Measurements from ENCODE around the gene PARD3B.

The PARD3B gene

DNA sequence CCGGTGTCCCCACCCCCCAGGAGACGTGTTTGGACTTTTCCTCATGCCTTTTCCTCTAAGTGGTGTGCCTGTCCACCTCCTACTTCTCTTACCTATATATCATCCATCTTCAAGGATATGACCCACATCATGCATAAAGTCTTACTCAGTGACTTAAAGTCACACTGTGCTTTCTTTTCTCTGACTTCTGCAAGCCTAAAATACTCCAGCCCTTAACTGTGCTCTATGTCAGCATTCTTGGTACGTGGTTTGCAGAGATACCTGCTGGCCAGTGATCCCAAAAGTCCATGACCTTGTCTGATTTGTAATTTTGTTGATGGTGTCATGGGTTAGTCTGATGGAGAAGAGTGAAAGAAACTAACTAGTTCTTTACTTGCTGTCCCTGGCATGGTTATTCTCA lies 743.4 kb downstream of the PARD3B start:
- DNase-seq, result no peak
- intact Hi-C loops (cut with DNase I), result no loop called here

DNA sequence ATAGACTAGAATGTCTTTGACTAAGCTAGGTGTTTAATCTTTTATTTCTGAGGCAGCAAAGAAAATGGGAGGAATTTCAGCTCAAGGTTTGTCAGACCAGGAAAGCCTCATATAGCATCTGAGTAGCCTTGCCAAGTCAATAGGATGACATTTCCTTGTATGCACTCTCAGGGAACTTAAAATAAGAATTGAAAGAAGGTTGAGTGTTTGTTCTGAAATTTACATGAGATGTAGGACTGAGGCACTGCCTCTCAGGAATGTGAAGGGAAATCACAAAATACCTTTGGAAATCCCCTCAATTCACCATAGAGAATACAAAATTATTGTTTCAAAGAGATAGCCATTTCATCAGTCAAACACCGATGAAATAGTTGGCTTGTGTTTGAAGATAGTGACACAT lies 745.0 kb downstream of the PARD3B start:
- intact Hi-C loops (cut with DNase I), result no loop called here
- no peak for DNase-seq

DNA sequence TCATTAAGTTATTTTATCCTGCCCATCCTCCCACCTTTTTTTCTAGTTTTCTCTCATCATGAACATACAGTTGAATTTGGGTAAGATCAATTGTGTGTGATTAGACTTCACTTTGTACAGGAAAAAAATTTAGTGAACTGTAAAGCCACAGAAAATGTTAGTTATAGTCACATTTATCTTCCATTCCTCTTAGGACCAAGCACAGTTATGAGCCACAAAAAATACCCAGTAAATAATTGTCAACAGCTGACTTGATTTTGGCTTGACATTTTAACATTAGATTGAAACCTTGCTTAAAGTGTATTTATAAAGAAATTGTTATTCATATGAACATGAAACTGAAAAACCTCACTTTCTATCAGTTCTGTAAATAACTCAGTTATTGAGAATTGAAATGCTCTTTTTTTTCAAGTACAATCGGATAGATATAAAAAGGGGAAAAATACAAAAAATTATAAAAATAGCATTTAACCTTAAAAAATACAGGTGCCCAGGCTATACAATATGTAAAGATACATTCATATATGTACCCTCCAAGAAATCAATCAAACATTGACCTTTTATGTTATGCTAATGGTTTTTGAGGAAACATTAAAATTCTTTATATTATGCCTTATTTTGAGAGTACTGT lies 747.5 kb downstream of the PARD3B start:
- no peak for DNase-seq
- intact Hi-C loops (cut with DNase I), result no loop called here

DNA sequence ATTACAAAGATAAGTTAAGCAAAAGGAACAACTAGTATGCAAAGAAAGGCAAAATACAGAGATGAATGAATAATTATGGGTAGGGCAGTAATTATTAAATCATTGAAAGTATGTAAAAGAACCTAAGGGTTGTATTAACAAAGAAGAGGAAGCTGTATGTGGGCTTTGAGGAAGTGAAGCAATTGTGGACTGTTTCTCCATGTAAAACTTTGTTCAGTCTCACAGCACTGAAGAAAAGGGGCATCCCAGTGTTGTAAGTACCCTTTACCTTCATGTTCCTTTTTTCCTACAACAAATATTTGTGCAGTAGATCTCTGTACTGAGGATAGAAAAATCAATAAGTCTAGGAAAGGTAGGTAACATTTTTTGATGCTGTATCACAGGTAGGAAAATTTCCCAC lies 748.3 kb downstream of the PARD3B start:
- intact Hi-C loops (cut with DNase I), result no loop called here
- no peak for DNase-seq

DNA sequence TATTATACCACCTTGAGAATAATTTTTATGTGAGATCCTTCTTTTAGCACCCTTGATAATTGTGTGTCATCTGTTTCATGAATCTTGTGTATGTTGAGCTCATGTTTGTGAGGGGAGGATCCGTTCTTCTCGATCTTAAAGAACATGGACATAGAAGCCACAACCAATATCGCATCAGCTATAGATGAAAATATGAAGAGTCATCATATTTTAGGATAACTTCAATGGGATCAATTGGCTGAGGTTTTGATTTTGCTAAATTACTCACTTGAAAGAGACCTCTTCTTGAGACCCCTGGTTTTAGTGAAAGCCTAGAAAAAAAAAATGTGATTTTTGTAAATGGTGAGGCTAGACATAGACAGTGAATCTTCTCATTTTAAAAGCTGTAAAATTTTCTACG lies 751.7 kb downstream of the PARD3B start:
- DNase-seq, result no peak
- intact Hi-C loops (cut with DNase I), result no loop called here

DNA sequence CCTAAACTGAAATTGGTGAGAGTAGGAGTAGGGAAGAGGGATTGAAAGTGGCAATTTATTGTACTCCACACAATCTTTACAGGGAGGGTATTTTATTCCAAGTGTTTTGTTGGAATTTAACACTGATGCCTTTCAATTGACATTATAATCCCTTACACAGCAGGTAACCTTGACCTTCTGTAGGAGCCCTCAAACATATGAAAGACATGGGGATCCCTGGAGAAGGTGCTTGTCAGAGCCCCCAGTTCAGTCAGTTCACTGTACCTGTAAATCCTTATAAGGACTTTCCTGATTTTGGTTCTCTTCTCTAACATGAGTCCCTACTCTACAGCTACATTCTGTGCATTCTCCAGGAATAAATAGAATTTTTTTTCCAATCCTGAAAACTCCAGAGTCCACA lies 752.1 kb downstream of the PARD3B start:
- DNase-seq, result no peak
- intact Hi-C loops (cut with DNase I), result no loop called here

DNA sequence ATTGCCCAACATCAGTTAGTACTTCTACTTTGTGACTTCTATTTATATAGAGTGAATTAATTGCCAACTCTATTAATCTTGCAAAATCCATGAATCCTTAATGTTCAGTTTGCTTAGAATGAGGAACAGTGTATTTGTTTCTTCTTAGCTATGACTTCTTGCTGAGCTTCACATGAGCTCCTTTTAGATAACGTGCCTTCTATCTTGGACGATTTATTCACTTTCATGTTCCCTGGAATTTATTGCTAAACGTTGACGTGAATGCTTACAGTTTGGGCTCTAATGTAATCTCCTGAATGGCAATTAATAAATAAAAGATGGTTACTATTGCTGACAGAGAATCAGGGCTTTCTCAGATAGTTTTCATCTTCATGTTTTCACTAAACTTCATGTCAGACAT lies 752.6 kb downstream of the PARD3B start:
- intact Hi-C loops (cut with DNase I), result no loop called here
- DNase-seq, result no peak

DNA sequence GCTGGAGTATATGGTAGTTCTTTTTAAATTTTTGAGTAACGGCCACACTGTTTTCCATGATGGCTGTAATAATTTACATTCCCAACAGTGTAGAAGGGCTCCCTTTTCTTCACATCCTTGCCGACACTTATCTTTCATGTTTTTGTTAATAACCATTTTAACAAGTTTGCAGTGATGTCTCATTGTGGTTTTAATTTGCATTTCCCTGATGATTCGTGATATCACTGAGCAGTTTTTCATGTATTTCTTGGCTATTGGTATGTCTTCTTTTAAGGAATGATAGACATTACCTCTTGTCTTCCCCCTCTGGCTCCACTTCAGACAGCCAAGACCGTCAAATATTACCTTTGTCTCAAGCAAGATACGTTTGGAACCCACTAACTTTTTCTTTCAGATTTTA lies 765.9 kb downstream of the PARD3B start:
- no peak for DNase-seq
- intact Hi-C loops (cut with DNase I), result no loop called here

DNA sequence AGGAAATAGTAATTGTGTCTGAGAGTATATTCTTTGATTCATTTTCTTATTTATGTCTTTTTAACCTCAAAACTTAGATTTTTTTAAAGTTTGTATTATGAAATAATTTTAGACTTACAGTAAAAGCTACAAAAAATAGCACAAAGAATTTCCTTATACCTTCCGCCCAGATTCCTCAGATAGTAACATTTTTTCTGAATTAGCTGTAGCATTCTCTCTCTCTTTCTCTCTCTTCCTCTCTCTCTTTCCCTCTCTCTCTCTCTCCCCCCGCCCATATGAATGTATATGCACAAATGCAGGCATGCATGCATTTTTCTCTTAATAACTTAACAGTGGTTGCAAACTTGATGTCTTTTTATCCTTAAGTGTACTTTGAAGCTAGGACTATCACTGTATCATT lies 776.0 kb downstream of the PARD3B start:
- DNase-seq, result no peak
- intact Hi-C loops (cut with DNase I), result no loop called here

DNA sequence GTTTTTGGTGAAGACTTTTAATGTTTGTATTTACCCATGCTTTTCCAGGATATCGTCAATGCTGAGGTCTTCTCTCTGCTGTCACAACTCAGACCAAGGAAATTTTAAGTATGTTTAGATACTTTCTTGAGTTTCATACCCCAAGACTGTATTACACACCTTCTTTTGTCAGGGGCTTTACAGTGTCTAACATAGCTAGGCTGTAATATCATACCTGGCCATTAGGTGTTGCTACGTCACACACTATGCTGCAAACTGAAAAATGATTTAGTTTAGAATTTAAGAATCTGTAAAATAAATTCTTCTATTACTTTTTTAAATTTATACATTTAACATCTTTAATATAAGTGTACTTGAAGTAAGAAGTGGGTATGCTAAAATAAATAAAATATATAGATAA lies 778.7 kb downstream of the PARD3B start:
- no peak for DNase-seq
- intact Hi-C loops (cut with DNase I), result no loop called here

DNA sequence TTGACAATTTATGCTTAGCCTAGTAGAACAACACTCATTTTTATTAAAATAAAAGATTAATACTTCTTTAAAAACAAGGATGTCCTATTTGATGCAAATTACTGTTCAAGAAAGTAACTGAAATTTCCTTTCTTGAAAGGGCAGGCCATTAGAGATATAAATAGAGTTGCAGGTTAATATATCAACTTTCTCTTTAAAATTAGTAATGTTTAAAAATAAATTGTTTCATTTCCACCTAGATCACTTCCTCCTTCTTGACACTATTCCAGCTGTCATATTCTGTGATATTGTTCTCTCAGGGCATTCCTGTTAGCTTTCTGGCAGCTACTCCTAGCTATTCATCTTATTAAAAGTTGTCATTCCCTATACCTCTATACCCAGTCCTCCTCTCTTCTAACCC lies 779.1 kb downstream of the PARD3B start:
- no peak for DNase-seq
- intact Hi-C loops (cut with DNase I), result no loop called here

DNA sequence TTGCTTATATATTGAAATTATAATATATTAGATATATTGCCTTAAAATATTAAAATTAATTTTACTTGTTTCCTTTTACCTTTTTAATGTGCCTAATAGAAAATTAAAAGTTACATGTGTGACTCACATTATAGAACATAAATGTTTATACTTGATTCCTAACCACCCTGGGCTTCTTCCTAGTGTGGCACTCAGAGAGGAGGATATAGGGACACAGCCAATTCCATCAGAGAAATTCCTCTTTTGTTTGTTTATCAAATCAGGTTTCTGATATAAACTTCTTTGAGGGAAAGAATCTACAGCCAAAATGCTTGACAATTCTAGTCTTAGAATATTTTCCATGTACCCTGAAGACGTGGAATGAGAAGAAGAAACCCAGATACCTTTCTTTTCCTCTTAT lies 788.1 kb downstream of the PARD3B start:
- intact Hi-C loops (cut with DNase I), result no loop called here
- DNase-seq, result no peak

DNA sequence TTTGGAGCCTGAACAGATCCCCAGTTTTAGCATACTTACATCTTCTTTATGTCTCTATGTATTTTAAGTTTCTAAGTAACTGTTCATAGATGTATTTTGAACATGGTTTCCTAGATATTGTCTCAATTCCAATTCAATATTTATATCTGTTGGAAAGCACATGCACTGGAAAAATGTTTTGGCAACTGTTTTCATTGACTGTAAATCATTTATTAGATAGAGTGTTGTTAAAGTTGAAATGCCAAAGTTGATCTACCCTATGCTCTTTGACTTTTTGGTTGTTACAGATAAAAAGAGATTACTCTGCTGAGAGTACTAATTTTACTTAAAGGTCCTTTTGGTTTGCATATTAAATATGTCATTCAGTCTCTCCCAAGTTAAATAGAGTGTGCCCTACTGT lies 792.0 kb downstream of the PARD3B start:
- no peak for DNase-seq

DNA sequence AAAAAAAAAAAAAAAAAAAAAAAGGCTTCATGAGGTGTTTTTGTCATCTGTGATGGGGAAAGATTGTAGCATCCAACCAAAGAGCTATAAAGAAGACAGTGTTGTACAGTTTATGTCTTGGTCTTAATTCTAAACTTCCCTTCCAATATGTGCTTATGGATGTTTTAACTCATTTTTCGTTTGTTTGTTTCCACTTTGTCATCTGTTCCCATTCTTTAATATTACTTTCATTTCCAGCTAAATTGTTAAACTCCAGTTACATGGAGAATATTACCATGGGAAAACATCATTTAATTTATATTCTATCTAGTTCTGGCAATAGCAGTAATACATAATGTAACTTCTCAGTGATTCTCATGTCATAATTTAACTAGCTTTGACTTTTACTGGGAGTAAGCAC lies 792.9 kb downstream of the PARD3B start:
- no peak for DNase-seq

More for the DNA sequence above, 792.0 kb downstream of the PARD3B start:
- intact Hi-C loops (cut with DNase I), result no loop called here

DNA sequence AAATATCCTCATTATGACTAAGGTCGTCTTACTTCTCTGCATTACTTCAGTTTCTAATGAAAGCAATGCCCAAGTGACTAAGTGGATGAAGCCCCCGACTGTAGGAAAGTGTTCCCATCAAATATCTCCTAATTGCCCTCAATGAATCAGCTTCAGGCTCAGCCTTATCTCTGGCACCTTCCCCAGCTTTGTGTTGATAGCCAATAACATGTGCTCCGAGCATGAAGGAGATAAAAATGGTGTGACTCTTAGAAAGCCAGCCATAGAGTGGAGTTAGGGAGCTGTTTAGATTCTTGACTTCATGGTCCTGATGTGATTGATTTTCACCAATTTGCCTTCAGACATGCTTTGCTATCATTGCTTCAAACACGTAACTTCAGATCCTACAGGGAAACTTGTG lies 797.8 kb downstream of the PARD3B start:
- no peak for DNase-seq
- intact Hi-C loops (cut with DNase I), result no loop called here

More for the DNA sequence above, 792.9 kb downstream of the PARD3B start:
- intact Hi-C loops (cut with DNase I), result no loop called here

DNA sequence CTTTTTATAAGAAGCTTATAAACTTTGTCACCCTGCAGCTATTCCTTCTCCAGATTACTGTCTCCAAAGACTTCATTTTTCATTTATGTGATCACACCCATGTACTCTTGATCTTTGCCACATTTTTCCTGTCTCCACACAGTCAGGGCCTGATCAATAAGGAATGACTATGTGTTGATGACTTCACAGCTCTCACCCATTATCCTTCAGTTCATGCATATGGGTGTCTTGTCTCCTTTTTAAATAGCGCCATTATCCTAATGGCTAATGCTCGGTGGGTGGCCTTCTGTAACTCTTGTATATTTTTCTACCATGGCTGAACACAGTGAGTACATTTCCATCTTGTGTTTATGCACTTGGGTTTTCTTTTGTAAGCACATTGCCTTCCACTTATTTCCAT lies 801.4 kb downstream of the PARD3B start:
- intact Hi-C loops (cut with DNase I), result no loop called here

DNA sequence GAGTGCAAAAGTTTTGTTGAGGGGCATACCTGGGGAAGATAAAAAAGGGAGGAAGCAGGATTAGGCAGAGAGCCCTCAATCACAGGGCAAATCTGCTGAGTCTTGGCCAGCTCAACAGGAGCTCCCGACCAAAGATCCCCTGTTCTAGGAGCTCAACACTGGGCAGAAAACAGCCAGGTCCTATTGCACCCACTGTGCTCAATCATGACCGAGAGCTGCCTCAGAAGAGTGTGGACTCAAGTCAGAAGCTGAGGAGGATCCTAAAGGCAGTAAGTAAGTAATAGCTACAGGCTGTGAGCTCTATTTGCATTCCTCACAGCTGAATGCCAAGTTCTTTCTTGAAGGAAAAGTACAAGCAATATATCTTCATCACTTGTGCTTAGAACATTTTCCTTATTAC lies 802.6 kb downstream of the PARD3B start:
- no peak for DNase-seq
- intact Hi-C loops (cut with DNase I), result no loop called here

More for the DNA sequence above, 801.4 kb downstream of the PARD3B start:
- no peak for DNase-seq

DNA sequence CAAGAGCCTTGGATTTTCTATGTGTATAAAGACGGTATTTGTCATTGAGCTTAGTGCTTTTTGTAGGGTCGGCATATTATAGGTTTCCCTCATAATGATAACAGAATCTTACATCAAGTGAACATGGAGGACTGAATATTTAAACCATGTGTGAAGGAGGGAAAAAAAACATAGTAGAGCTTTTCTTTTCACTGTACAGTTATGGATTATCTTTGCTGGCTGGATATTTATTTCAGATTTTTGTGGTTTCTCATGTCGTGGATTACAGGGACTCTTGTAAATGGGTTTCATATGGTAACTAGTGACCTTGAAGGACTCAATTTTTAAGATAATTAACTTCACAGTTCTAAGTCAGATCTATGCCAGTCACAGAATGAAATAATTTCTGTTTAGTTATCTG lies 806.8 kb downstream of the PARD3B start:
- intact Hi-C loops (cut with DNase I), result no loop called here
- no peak for DNase-seq

DNA sequence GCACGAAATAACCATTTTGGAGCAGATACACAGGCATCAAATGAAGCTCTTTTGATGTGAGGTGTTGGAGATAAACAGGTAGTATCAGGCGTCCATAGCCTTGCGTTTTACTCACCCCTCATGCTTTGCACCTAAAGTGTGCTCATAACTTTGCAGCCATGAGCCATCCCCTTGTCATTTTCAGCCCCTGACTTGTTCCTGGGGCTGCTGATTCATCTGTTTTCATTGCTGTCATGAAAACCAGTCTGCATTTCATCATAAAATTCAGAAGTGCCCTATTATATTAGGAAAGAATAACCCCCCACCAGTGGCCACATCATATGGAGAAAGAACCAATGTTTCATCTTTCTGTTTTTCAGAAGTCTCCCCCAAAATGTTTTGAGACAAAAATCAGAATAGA lies 807.3 kb downstream of the PARD3B start:
- intact Hi-C loops (cut with DNase I), result no loop called here
- no peak for DNase-seq

DNA sequence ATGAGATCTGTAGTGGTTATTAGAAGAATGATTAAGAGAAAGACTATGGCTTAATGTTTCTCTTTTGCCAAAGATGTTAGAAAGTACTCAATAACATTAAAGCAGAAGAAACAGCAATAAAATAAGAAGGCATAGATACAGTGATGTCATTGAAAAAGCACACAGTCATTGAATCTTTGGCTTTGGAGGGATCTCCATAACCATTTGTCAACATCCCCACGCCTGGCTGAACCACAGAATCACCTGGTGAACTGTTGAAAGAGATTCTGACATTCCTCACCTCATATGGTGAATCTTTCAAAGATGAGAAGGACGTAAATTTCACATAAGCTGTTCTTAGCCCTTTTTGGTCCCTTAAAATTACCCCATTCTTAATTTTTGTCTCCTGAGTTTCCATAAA lies 812.5 kb downstream of the PARD3B start:
- intact Hi-C loops (cut with DNase I), result no loop called here
- DNase-seq, result no peak

DNA sequence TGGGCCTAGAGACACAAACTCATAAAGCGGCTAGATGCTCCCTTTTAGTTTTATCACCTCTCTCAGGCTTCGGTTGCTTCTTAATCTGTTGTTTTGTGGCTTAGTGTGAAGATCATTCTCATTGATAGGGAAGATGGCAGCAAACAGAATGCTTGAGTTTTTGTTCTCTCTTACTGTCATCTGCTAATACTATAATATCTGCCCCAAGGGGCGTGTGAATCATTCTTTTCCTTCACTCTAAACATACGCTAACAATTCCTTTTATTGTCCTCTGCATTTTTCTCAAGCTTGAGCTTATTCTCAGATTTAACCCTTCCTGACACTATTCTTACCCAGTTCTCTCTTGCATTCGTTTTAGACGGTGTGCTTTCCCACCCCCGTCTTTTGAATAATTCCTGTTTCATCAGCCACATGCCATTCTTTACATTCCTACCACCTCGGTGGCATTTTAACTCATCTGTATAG lies 813.1 kb downstream of the PARD3B start:
- no peak for DNase-seq
- intact Hi-C loops (cut with DNase I), result no loop called here

DNA sequence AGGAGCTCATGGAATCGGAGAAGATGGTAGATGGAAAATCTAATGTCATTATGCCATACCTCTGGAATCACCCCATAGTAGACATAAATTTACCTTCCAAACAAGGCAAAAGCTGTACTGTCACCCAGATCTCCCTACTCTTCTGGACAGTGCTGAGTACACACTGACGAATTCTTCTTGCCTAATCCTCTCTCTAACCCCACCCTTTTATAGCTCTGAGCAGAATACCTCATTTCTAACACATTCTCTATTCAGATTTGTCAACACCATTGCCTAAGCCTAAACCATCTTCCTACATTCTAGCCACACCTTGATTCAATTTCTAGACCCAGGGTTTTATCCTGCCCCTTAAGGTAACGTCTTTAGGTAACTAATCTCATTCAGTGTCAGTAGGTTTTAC lies 816.0 kb downstream of the PARD3B start:
- intact Hi-C loops (cut with DNase I), result no loop called here
- DNase-seq, result no peak

All from head of caudate nucleus (tissue), 42 donors.